Ovary (tissue), 3 donors: ENCODE measurements around the gene AASDHPPT.

Experiments
- CTCF ChIP-seq, 3 donors: fragments of 450-650 bp in 2 of 3; fragments of 200-600 bp in 1 of 3; IDR thresholded peaks; one replicate each; pipeline versions ENCODE4 v1.5.1 to v1.8.0; 2016 to 2022; ENCODE audit warnings: antibody characterized with exemption in 3 of 3, mild to moderate bottlenecking in 1 of 3
- EP300 ChIP-seq: sonication (generic); formaldehyde crosslinking; IDR thresholded peaks from one replicate; pipeline ENCODE4 v1.6.1; 2017; ENCODE audit warnings: antibody characterized with exemption
- POLR2A ChIP-seq: fragments of 450-650 bp; IDR thresholded peaks from one replicate; pipeline ENCODE4 v1.6.1; 2017; ENCODE audit warnings: antibody characterized with exemption, mild to moderate bottlenecking, moderate library complexity
- donor health status: DM: no; HTN: no; CAD: no.

DNA sequence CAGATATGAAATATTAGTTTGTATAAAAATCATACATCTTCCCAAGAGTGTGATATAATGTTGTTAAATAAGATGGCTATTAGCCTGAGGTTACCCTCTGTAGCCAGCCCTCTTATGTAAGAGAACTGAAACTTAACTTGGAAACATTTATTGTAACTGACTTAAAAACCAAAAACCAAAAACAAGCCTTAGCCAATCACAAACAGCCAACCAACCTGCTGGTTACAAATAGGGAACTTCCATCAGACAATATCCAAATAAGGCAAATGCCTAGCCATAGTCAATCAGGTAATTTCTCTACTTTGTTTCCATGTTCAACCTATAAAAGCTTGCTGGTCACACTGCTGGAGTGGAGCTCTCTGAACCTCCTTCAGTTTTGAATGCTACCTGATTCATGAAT lies 14.5 kb upstream of the AASDHPPT start:
- TF ChIP-seq CTCF (IDR thresholded peaks at IDR 0.05) = no peak
- TF ChIP-seq POLR2A = no peak
- TF ChIP-seq EP300 = no peak
